GM20000 (cell line): Measurements from ENCODE around the gene EMID1.

ENCODE experiments used
- DNase-seq: peaks from one replicate; pipeline ENCODE4 v3.0.0; 2012; ENCODE audit warnings: low spot score
- TF ChIP-seq, protein P1 (sequence below): IDR thresholded peaks from 2 replicates; pipeline ENCODE4 v1.5.1; 2012; ENCODE audit warnings: mild to moderate bottlenecking, control low read depth; ENCODE audit errors: extremely low read depth, missing control alignments

EMID1 gene

DNA sequence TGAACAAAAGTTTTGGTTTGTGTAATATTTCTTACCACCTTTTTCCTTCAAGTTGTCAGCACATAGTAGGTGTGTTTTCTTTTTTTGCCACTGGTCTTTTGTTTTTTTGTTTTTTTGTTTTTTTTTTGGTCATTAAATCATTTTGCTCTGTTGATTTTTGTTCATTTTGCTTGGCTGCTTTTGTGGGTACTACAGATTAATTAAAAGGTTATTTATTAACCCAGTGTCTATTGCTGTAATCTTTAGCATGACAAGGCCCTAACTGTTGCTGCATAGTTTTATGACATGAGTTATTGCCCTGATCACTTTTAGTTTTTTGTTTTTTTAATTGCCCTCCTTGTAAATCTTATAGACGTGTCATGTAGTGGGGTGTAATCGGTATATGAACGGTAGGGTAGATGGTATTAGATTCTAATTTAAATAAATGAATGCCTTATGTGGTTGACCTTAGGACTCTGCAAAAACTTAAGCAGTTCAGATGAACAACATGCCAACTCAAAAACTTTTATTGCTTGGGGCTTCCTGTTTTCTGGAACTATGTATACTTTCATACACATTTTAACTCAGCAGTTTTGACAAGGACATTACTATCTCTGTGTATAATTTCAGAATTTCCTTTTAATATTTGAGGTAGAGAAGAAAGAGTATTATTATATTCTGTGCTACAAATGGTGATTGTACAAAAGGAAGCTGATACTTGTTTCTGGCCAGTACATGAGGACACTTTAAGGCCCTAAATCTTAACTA, 70.3 kb downstream of the EMID1 start:
- DNase-seq: no peak
- TF ChIP-seq, protein P1, sequence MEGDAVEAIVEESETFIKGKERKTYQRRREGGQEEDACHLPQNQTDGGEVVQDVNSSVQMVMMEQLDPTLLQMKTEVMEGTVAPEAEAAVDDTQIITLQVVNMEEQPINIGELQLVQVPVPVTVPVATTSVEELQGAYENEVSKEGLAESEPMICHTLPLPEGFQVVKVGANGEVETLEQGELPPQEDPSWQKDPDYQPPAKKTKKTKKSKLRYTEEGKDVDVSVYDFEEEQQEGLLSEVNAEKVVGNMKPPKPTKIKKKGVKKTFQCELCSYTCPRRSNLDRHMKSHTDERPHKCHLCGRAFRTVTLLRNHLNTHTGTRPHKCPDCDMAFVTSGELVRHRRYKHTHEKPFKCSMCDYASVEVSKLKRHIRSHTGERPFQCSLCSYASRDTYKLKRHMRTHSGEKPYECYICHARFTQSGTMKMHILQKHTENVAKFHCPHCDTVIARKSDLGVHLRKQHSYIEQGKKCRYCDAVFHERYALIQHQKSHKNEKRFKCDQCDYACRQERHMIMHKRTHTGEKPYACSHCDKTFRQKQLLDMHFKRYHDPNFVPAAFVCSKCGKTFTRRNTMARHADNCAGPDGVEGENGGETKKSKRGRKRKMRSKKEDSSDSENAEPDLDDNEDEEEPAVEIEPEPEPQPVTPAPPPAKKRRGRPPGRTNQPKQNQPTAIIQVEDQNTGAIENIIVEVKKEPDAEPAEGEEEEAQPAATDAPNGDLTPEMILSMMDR: no peak

DNA sequence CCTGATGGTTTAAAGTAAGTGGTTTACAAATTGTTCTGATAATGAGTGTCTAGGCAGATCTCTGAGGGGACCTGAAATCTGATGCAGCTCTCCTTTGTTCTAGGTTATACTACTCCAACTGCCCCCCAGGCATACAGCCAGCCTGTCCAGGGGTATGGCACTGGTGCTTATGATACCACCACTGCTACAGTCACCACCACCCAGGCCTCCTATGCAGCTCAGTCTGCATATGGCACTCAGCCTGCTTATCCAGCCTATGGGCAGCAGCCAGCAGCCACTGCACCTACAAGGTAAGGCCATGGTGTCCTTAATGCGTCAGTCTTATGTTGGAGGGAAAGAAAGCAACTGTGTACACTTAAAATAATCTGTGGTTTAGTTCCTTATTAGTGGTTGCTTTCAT, 72.2 kb downstream of the EMID1 start:
- DNase-seq: no peak
- TF ChIP-seq, protein P1: no peak

DNA sequence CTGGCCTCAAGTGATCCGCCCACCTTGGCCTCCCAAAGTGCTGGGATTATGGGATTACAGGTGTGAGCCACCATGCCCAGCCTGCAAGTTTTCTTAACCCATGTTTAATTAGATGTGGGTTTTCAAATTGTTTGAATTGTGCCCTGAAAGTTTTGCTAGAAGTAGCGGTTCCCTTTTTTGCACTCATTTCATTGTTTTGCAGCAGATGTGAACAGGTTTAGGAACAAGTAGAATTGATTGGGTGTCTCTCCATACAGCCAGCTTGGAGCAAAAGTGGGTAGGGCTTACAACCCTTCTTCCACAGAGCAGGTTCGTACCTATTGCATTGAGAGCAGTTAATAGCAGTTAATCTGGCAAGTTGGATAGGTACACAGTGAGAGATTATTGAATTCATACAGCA, 78.5 kb downstream of the EMID1 start:
- TF ChIP-seq, protein P1: no peak
- DNase-seq: no peak

DNA sequence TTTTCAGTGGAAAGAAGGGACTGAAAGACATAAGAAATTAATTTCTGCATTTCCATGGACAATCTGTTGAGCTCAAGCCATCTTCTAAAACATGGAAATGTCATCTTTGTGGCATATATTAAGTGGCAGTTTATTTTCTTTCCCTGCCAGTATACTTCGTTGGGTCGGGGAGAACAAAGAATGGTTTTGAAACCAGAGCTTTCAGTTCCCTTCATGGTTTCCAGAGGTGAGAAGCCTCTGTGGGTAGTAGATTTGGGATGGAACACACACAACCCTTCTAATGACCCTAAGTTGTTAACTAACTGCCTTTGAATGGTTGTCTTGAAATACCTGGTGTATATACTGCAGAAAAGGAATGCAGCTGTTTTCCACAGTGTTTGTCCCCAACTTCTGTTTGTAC, 83.1 kb downstream of the EMID1 start:
- DNase-seq: no peak
- TF ChIP-seq, protein P1: no peak

DNA sequence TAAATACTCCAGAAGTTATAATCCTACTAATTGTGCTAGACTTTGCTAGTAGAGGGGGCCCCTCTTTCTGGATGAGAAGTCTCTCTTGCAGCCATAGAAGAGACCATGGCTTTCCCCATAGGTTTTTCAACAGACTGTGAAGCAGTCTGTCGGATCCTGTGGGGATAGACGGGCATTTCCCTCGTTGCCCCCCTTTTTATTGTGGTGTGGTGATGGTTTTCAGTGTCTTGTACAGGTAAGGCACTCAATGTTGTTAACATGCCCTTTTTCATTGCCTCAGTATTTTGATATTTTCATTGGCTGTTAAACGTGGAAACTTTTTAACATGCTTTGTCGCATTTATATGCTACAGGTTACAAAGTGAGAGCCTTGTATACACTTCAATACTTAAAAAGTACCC, 84.4 kb downstream of the EMID1 start:
- DNase-seq: no peak
- TF ChIP-seq, protein P1: no peak

DNA sequence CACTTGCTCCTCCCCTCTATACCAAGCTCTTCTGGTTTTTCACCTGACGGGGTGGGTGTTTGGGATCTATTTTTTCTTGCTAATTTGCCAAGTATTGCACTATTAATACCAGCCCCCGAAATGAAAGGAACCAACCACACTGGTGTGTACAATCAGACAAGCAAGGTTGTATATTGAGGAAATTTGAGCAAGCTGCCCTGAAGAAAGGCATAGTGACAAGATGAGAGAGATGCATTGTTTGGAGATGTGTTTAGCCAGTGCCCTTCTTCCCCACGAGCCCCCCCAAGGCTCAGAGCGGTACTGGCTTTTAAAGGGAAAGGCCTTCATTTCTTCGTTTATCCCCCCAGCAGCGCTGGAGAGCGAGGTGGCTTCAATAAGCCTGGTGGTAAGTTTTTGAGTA, 85.5 kb downstream of the EMID1 start:
- no peak for DNase-seq
- TF ChIP-seq, protein P1: no peak

DNA sequence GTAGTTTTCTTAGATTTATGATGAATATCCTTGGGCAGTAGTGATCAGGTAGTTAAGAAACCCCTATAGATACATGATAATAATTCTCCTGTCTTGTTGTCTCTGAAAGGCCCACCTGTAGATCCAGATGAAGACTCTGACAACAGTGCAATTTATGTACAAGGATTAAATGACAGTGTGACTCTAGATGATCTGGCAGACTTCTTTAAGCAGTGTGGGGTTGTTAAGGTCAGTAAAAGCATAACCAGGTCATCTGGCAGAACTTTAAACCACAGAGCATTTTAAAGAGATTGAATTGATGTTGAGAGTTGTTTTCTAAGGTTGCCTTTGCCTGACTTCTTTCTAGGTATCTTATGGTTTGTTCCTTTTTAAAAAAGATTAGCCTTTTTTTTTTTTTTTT, 86.7 kb downstream of the EMID1 start:
- no peak for DNase-seq
- TF ChIP-seq, protein P1: no peak
